ENCODE measurements around the gene FAM83F. TPM values are rescaled to one million over a fixed set of nuclear protein-coding genes. Genes with fewer than 3 reads are reported as not detected.

FAM83F gene
- total RNA-seq, 1 donor from 2014 or later, result 0.13 TPM

GRCh38 chr22:39959640-39960447 lies 34.9 kb upstream of the FAM83F start, which contains the start of gene TMA7B:
TSS of gene TMA7B (plus strand) at chr22:39960397. CDS start at chr22:39964375, 3,978 bp downstream.
- Mint-ChIP-seq H3K4me1 (peaks cover 32% of the 10 kb centered on the region), H3K9me3 (no peaks in the 10 kb centered on the region), H3K4me3 (no peak within 1 kb of the TSS), H3K27me3 (peaks cover 10% of the 10 kb centered on the region), H3K27ac (no peak within 1 kb of the TSS), H3K36me3 (ENCODE audit: low read depth) (peaks cover 48% of the 10 kb centered on the region)
- DNase-seq (no peak), ATAC-seq (ENCODE audit: low read depth) (no peak)
- TF ChIP-seq, protein P1, sequence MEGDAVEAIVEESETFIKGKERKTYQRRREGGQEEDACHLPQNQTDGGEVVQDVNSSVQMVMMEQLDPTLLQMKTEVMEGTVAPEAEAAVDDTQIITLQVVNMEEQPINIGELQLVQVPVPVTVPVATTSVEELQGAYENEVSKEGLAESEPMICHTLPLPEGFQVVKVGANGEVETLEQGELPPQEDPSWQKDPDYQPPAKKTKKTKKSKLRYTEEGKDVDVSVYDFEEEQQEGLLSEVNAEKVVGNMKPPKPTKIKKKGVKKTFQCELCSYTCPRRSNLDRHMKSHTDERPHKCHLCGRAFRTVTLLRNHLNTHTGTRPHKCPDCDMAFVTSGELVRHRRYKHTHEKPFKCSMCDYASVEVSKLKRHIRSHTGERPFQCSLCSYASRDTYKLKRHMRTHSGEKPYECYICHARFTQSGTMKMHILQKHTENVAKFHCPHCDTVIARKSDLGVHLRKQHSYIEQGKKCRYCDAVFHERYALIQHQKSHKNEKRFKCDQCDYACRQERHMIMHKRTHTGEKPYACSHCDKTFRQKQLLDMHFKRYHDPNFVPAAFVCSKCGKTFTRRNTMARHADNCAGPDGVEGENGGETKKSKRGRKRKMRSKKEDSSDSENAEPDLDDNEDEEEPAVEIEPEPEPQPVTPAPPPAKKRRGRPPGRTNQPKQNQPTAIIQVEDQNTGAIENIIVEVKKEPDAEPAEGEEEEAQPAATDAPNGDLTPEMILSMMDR (IDR thresholded peaks at IDR 0.05), result no peak
- POLR2A ChIA-PET, result no interaction called here
- CTCF ChIA-PET, result no interaction called here
- intact Hi-C loops (cut with micrococcal nuclease), result no loop called here

DNA sequence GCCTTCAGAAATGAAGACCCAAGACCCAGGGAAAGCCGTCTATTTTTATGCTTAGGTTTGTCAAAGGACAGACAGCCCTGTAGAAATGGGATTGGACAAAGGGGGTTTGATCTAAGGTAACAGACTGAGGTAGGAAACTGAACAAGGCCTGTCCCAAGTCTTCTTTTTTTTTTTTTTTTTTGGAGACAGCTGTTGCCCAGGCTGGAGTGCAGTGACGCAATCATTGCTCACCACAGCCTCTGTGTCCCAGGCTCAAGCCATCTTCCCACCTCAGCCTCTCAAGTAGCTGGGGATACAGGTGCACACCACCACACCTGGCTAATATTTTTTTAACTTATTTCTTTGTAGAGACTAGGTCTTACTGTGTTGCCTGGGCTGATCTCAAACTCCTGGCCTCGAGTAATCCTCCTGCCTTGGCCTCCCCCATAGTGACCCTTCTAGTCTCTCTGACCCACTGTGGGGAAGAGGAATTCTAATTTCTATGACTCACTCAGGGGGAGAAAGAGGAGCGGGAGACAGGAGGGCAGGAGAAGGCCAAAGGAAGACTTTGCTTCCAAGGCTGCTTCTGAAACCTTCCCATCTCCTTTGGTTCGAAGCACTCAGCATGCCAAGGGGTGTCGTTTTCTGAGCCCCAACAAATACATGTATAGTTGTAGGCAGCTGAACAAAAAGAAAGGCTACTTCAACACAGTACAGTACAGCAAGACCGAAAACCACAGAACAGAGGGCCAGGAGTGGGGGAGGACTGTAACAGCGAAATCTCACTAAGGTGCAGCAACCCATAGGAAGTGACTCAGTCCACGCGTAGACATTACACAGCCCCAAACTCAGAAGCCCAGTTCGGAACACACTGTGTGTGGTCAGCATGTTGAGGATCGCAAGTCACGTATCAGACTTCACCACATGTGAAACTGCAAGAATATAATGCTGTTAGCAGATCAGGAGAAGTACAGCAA lies 33.7 kb upstream of the FAM83F start:
- Mint-ChIP-seq H3K4me1 (peaks cover 32% of the 10 kb centered on the region), H3K9me3 (no peaks in the 10 kb centered on the region), H3K27me3 (peaks cover 10% of the 10 kb centered on the region), H3K36me3 (ENCODE audit: low read depth) (peaks cover 55% of the 10 kb centered on the region), H3K27ac (no peak overlapping the region), H3K4me3 (no peak overlapping the region)
- ATAC-seq (ENCODE audit: low read depth) (peak; percentile 70), DNase-seq (no peak)
- CTCF ChIA-PET, result interaction anchor here (1.3 kb wide), 1 partner anchor 426 kb away, joined by 3 read pairs; no protein-coding TSS in a partner anchor
- POLR2A ChIA-PET, result no interaction called here
- TF ChIP-seq, protein P1 (IDR thresholded peaks at IDR 0.05), result no peak
- intact Hi-C loops (cut with micrococcal nuclease), result no loop called here

GRCh38 chr22:39962071-39962470 lies 32.7 kb upstream of the FAM83F start:
- ATAC-seq (ENCODE audit: low read depth) (no peak), DNase-seq (no peak)
- Mint-ChIP-seq H3K36me3 (ENCODE audit: low read depth) (peaks cover 62% of the 10 kb centered on the region), H3K4me3 (no peak overlapping the region), H3K27me3 (peaks cover 10% of the 10 kb centered on the region), H3K27ac (no peak overlapping the region), H3K4me1 (peaks cover 27% of the 10 kb centered on the region), H3K9me3 (no peaks in the 10 kb centered on the region)
- intact Hi-C loops (cut with micrococcal nuclease), result no loop called here
- ChIA-PET POLR2A (no interaction called here), CTCF (interaction anchor here (1.3 kb wide), 1 partner anchor 427 kb away, joined by 3 read pairs; no protein-coding TSS in a partner anchor)
- TF ChIP-seq, protein P1 (IDR thresholded peaks at IDR 0.05), result no peak

DNA sequence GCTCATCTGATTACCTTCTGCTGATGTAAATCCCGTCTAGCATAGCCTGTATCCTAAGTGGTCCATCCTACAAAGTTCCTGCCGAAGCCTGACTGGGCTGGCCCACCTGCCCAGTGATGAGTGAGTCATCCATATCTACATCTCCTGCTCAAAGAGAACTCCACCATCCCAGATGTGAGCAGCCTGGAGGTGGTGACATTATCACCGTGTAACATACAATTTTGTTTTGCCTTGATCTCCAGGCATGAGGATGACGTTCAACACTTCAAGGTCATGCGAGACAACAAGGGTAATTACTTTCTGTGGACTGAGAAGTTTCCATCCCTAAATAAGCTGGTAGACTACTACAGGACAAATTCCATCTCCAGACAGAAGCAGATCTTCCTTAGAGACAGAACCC lies 29.0 kb upstream of the FAM83F start:
- Mint-ChIP-seq H3K9me3 (no peaks in the 10 kb centered on the region), H3K4me3 (no peak overlapping the region), H3K4me1 (peaks cover 8% of the 10 kb centered on the region), H3K27me3 (no peaks in the 10 kb centered on the region), H3K36me3 (ENCODE audit: low read depth) (peaks cover 63% of the 10 kb centered on the region), H3K27ac (no peak overlapping the region)
- TF ChIP-seq, protein P1 (IDR thresholded peaks at IDR 0.05), result no peak
- ATAC-seq (ENCODE audit: low read depth) (no peak), DNase-seq (no peak)
- POLR2A ChIA-PET, result no interaction called here
- CTCF ChIA-PET, result no interaction called here
- intact Hi-C loops (cut with micrococcal nuclease), result no loop called here

- Mint-ChIP-seq H3K27me3 (no peaks in the 10 kb centered on the region), H3K4me1 (peaks cover 5% of the 10 kb centered on the region), H3K4me3 (no peak overlapping the region), H3K27ac (no peak overlapping the region), H3K9me3 (no peaks in the 10 kb centered on the region), H3K36me3 (ENCODE audit: low read depth) (peaks cover 61% of the 10 kb centered on the region)
- intact Hi-C loops (cut with micrococcal nuclease), result no loop called here
- ChIA-PET CTCF (no interaction called here), POLR2A (no interaction called here)
- TF ChIP-seq, protein P1 (IDR thresholded peaks at IDR 0.05), result no peak
- no peak for ATAC-seq (ENCODE audit: low read depth)
- DNase-seq, result no peak
Measured at GRCh38 chr22:39966470-39966869, 28.3 kb upstream of the FAM83F start.
